Sigmoid colon (tissue), 4 donors: ENCODE data around the gene PRSS57.

ENCODE experiments used
- POLR2A ChIP-seq, 2 donors: fragments of 450-650 bp; IDR thresholded peaks; one replicate each; pipeline ENCODE4 v1.6.1; 2016; ENCODE audit warnings: antibody characterized with exemption in 2 of 2, mild to moderate bottlenecking in 2 of 2, moderate library complexity in 2 of 2
- POLR2AphosphoS5 ChIP-seq, 4 donors: sonication (generic); formaldehyde crosslinking; IDR thresholded peaks; one replicate each; pipeline ENCODE4 v1.6.1; 2017; ENCODE audit warnings: antibody characterized with exemption in 4 of 4
- TF ChIP-seq, protein P1 (sequence below), 4 experiments: fragments of 450-650 bp in 3 of 4; fragments of 200-600 bp in 1 of 4; IDR thresholded peaks; one replicate each; pipeline ENCODE4 v1.5.1; 2016 to 2019; ENCODE audit warnings: antibody characterized with exemption in 4 of 4, mild to moderate bottlenecking in 3 of 4, moderate library complexity in 2 of 4

DNA sequence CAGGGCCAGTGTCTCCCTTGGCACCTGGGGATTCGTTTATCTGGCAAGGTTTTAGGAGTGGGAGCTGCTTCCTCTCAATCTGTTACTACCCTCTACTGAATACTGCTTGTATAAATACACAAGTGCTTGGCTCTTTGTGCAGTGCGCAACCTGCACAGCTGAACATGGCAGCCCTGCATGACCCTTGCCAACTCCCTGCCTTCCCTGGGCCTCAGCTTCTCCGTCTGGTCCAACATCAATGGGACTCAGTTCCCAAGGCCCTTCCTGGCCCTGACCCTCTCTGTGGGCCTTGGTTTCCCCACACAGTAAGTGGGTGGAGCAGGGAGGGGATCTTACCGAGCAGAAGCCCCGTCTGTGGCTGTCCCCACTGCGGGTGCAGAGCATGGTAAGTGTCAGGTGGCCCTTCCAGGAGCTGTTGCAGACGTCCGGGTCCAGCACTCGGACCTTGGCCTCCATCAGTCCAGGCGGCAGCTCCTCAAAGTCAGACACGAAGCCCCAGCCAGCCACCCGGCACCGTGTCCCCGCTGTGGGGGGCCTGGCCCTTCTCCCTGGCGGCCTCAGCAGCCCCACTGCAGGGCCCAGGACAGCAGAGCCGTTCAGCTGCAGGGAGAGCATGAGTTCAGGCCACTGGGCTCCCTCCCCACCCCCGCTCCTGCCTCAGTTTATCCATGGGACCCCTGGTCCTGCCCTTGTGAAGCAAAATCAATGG lies 8.5 kb downstream of the PRSS57 start:
- TF ChIP-seq POLR2A (IDR thresholded peaks at IDR 0.05) (no peak), POLR2AphosphoS5 (IDR thresholded peaks at IDR 0.05) (no peak)
- TF ChIP-seq, protein P1, sequence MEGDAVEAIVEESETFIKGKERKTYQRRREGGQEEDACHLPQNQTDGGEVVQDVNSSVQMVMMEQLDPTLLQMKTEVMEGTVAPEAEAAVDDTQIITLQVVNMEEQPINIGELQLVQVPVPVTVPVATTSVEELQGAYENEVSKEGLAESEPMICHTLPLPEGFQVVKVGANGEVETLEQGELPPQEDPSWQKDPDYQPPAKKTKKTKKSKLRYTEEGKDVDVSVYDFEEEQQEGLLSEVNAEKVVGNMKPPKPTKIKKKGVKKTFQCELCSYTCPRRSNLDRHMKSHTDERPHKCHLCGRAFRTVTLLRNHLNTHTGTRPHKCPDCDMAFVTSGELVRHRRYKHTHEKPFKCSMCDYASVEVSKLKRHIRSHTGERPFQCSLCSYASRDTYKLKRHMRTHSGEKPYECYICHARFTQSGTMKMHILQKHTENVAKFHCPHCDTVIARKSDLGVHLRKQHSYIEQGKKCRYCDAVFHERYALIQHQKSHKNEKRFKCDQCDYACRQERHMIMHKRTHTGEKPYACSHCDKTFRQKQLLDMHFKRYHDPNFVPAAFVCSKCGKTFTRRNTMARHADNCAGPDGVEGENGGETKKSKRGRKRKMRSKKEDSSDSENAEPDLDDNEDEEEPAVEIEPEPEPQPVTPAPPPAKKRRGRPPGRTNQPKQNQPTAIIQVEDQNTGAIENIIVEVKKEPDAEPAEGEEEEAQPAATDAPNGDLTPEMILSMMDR (IDR thresholded peaks at IDR 0.05) = no peak
